Hepatocyte (in vitro differentiated cells): ENCODE data around the gene MAFB.

ENCODE experiments used
- EZH2 ChIP-seq: fragments of 200-600 bp; sonication (generic); IDR thresholded peaks from 2 replicates; pipeline ENCODE4 v1.6.1; 2016; ENCODE audit warnings: antibody characterized with exemption, mild to moderate bottlenecking, borderline replicate concordance
- TF ChIP-seq, protein P1 (sequence below): fragments of 200-600 bp; sonication (generic); IDR thresholded peaks from 2 replicates; pipeline ENCODE4 v1.5.1; 2016; ENCODE audit warnings: antibody characterized with exemption, mild to moderate bottlenecking; ENCODE audit not compliant: poor library complexity

DNA sequence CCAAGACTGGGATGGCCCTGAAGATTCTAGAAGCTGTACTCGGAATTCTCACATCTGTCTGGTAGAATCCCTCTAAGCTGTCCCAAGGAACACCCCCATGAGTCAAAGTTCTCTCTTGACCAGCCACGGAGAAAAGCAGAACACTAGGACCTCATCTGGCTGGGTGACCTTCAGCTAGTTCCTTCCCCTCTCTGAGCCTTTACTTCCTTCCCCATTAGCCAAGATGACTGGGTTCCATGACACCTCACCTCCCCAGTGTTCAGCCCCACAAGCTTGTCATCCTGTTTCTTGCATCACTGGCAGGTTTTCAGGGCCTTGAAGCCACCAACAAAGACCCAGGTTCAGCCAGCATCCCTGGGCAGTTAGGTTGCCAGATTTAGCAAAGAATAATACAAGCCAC, 47.8 kb downstream of the MAFB start:
- TF ChIP-seq EZH2 = no peak
- TF ChIP-seq, protein P1, sequence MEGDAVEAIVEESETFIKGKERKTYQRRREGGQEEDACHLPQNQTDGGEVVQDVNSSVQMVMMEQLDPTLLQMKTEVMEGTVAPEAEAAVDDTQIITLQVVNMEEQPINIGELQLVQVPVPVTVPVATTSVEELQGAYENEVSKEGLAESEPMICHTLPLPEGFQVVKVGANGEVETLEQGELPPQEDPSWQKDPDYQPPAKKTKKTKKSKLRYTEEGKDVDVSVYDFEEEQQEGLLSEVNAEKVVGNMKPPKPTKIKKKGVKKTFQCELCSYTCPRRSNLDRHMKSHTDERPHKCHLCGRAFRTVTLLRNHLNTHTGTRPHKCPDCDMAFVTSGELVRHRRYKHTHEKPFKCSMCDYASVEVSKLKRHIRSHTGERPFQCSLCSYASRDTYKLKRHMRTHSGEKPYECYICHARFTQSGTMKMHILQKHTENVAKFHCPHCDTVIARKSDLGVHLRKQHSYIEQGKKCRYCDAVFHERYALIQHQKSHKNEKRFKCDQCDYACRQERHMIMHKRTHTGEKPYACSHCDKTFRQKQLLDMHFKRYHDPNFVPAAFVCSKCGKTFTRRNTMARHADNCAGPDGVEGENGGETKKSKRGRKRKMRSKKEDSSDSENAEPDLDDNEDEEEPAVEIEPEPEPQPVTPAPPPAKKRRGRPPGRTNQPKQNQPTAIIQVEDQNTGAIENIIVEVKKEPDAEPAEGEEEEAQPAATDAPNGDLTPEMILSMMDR = no peak
